Type B pancreatic cell (in vitro differentiated cells): Measurements from ENCODE around the gene CCDC152. TPM values are rescaled to one million over a fixed set of nuclear protein-coding genes. Genes with fewer than 3 reads are reported as not detected.

Experiments used
- DNase-seq: peaks from one replicate; pipeline ENCODE4 v3.0.0; 2021; ENCODE audit warnings: mixed read lengths; ENCODE audit not compliant: unreplicated experiment; ENCODE audit errors: extremely low spot score
- H3K27ac Mint-ChIP-seq: 2 replicates; pipeline ENCODE4 v1.8.0; 2021; ENCODE audit warnings: mild to moderate bottlenecking, mixed read lengths
- H3K27me3 Mint-ChIP-seq: 2 replicates; pipeline ENCODE4 v1.8.0; 2021; ENCODE audit warnings: mixed read lengths
- H3K36me3 Mint-ChIP-seq: 2 replicates; pipeline ENCODE4 v1.8.0; 2021; ENCODE audit warnings: mixed read lengths
- H3K4me1 Mint-ChIP-seq: one replicate; pipeline ENCODE4 v1.8.0; 2021; ENCODE audit warnings: mixed read lengths; ENCODE audit not compliant: unreplicated experiment
- H3K4me3 Mint-ChIP-seq: 2 replicates; pipeline ENCODE4 v1.8.0; 2021; ENCODE audit warnings: mild to moderate bottlenecking, mixed read lengths
- H3K9me3 Mint-ChIP-seq: 2 replicates; pipeline ENCODE4 v1.8.0; 2021; ENCODE audit warnings: mixed read lengths
- CTCF ChIP-seq: fragments of 200-600 bp; sonication (generic); conservative IDR thresholded peaks from 2 replicates; pipeline ENCODE4 v1.5.0; 2021; ENCODE audit warnings: antibody characterized with exemption, mild to moderate bottlenecking
- total RNA-seq: library from RNA; stranded (reverse); gene quantifications from 2 replicates; pipeline ENCODE4 v1.2.1, GENCODE V29; 2021; ENCODE audit warnings: low replicate concordance

Gene CCDC152
- total RNA-seq, 1 donor from 2014 or later, result not detected

- peak; percentile 83 for TF ChIP-seq CTCF
These were observed 11.0 kb downstream of the CCDC152 start for GRCh38 chr5:42767491-42768105.

GRCh38 chr5:42768106-42768504 lies 11.5 kb downstream of the CCDC152 start:
- H3K9me3 Mint-ChIP-seq, result no peaks in the 10 kb centered on the region
- TF ChIP-seq CTCF, result no peak
- H3K4me3 Mint-ChIP-seq, result no peak overlapping the region
- no peaks in the 10 kb centered on the region for H3K4me1 Mint-ChIP-seq
- no peak overlapping the region for H3K27ac Mint-ChIP-seq
- H3K36me3 Mint-ChIP-seq, result no peaks in the 10 kb centered on the region
- no peak for DNase-seq
- peaks cover 8% of the 10 kb centered on the region for H3K27me3 Mint-ChIP-seq

More at GRCh38 chr5:42767491-42768105, 11.0 kb downstream of the CCDC152 start:
- no peak overlapping the region for H3K27ac Mint-ChIP-seq
- DNase-seq, result no peak
- no peaks in the 10 kb centered on the region for H3K4me1 Mint-ChIP-seq
- no peaks in the 10 kb centered on the region for H3K9me3 Mint-ChIP-seq
- no peaks in the 10 kb centered on the region for H3K36me3 Mint-ChIP-seq
- no peak overlapping the region for H3K4me3 Mint-ChIP-seq
- peaks cover 8% of the 10 kb centered on the region for H3K27me3 Mint-ChIP-seq

- no peaks in the 10 kb centered on the region for H3K9me3 Mint-ChIP-seq
- H3K36me3 Mint-ChIP-seq, result no peaks in the 10 kb centered on the region
- no peaks in the 10 kb centered on the region for H3K4me1 Mint-ChIP-seq
- peaks cover 8% of the 10 kb centered on the region for H3K27me3 Mint-ChIP-seq
- DNase-seq, result no peak
- H3K4me3 Mint-ChIP-seq, result no peak overlapping the region
- TF ChIP-seq CTCF, result no peak
- no peak overlapping the region for H3K27ac Mint-ChIP-seq
These were observed 13.4 kb downstream of the CCDC152 start for GRCh38 chr5:42770003-42770402.

- TF ChIP-seq CTCF, result no peak
- Mint-ChIP-seq H3K4me1 (no peaks in the 10 kb centered on the region), H3K9me3 (no peaks in the 10 kb centered on the region), H3K4me3 (no peak overlapping the region), H3K27me3 (peaks cover 8% of the 10 kb centered on the region), H3K36me3 (no peaks in the 10 kb centered on the region), H3K27ac (no peak overlapping the region)
- no peak for DNase-seq
These were observed 15.8 kb downstream of the CCDC152 start for GRCh38 chr5:42772265-42772993.

- Mint-ChIP-seq H3K9me3 (no peaks in the 10 kb centered on the region), H3K36me3 (no peaks in the 10 kb centered on the region), H3K4me3 (no peak overlapping the region), H3K27ac (no peak overlapping the region), H3K27me3 (peaks cover 3% of the 10 kb centered on the region), H3K4me1 (no peaks in the 10 kb centered on the region)
- no peak for TF ChIP-seq CTCF
- DNase-seq, result no peak
These were observed 22.5 kb downstream of the CCDC152 start for GRCh38 chr5:42779083-42779482.
